Measurements from ENCODE around the gene LHX8.

DNA sequence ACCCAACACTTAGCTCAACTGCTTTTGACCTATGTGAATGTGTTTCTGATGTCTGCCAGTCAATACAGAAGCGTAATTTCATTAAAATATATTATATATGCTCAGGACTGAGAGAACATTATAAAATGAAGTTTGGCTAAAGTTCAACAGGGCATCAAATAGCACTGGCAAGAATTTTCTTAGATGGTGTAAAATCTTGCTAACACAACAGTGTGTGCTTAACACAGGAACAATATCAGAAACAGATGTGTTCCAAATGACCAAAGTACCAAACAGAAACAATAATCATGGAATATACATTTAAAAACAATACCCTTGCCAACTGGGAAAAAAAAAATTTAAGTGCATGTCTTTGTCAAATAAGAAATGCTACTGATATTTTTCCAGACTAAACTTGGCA lies 10.4 kb upstream of the LHX8 start:
- TF ChIP-seq, protein P1, sequence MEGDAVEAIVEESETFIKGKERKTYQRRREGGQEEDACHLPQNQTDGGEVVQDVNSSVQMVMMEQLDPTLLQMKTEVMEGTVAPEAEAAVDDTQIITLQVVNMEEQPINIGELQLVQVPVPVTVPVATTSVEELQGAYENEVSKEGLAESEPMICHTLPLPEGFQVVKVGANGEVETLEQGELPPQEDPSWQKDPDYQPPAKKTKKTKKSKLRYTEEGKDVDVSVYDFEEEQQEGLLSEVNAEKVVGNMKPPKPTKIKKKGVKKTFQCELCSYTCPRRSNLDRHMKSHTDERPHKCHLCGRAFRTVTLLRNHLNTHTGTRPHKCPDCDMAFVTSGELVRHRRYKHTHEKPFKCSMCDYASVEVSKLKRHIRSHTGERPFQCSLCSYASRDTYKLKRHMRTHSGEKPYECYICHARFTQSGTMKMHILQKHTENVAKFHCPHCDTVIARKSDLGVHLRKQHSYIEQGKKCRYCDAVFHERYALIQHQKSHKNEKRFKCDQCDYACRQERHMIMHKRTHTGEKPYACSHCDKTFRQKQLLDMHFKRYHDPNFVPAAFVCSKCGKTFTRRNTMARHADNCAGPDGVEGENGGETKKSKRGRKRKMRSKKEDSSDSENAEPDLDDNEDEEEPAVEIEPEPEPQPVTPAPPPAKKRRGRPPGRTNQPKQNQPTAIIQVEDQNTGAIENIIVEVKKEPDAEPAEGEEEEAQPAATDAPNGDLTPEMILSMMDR (IDR thresholded peaks at IDR 0.05) = no peak
- no peak for TF ChIP-seq EZH2 (IDR thresholded peaks at IDR 0.05; ENCODE audit: borderline replicate concordance, insufficient read depth, low read depth, low read length, poor library complexity, severe bottlenecking)
